ENCODE data around the gene SAA1.
"Not testable (repeated sequence)": the region's sequence is repeated elsewhere in the genome, so short reads cannot be mapped to it uniquely, and the experiment has no call there.

Gene SAA1

DNA sequence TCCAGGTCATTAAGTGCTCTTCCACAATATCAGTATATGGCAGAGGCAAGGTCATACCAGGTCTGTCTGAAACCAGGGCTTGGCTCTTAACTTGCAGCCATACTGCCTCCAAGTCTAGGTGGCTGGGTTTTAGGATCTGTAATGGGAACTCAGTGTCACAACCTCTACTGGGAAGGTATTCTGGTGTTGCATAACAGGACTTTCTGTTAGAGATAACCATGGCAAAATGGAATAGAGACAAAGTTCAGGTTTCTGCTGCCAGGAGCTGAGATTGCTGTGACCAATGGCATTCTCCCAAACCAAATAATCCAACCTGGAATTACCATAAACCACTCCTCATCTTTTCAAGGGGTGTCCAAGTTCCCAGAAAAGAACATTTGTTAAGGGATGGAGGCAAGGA lies 6.8 kb upstream of the SAA1 start:
- DNase-seq (ENCODE audit: low read depth in 2 of 2, low spot score in 1 of 2), result no peak

DNA sequence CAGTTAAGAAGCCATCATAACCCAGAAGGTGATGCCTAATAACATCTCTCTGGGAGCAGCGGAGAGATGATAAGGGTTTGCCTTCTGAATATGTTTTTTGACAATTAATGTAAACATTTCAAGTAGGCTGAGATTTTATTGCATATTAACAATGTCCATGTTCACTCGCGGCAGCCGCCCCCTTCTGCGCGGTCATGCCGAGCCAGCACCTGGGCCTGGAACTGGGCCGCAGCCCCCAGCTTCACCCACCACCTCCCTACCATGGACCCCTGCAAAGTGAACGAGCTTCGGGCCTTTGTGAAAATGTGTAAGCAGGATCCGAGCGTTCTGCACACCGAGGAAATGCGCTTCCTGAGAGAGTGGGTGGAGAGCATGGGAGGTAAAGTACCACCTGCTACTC lies 4.3 kb upstream of the SAA1 start:
- no peak for DNase-seq (ENCODE audit: low read depth in 2 of 2, low spot score in 1 of 2)

DNA sequence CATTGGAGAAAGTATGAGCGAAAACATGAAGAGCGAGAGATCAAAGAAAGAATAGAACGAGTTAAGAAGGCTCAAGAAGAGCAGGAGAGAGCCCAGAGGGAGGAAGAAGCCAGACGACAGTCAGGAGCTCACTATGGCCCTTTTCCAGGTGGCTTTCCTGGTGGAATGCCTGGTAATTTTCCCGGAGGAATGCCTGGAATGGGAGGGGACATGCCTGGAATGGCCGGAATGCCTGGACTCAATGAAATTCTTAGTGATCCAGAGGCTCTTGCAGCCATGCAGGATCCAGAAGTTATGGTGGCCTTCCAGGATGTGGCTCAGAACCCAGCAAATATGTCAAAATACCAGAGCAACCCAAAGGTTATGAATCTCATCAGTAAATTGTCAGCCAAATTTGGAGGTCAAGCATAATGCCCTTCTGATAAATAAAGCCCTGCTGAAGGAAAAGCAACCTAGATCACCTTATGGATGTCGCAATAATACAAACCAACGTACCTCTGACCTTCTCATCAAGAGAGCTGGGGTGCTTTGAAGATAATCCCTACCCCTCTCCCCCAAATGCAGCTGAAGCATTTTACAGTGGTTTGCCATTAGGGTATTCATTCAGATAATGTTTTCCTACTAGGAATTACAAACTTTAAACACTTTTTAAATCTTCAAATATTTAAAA lies 3.2 kb upstream of the SAA1 start:
- not testable (repeated sequence) for DNase-seq (ENCODE audit: low read depth in 2 of 2, low spot score in 1 of 2)

DNA sequence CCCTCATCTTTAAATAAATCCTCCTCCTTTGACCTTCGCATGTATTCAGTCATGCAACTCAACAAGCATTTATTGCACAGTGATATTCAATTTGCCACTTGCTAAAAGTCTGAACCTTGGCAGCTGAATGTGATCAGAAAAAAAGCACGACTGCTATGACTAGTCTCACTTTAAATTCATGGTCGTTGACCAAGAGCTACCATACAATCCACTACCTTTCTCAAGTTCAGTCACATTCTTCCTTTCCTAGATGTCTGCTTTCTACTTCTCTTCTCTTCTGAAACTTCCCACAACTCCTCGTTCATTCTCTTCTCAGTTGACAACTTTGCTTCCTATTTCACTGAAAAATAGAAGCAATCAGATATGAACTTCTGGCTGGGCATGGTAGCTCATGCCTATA lies 2.0 kb upstream of the SAA1 start:
- DNase-seq (ENCODE audit: low read depth in 2 of 2, low spot score in 1 of 2), result no peak

DNA sequence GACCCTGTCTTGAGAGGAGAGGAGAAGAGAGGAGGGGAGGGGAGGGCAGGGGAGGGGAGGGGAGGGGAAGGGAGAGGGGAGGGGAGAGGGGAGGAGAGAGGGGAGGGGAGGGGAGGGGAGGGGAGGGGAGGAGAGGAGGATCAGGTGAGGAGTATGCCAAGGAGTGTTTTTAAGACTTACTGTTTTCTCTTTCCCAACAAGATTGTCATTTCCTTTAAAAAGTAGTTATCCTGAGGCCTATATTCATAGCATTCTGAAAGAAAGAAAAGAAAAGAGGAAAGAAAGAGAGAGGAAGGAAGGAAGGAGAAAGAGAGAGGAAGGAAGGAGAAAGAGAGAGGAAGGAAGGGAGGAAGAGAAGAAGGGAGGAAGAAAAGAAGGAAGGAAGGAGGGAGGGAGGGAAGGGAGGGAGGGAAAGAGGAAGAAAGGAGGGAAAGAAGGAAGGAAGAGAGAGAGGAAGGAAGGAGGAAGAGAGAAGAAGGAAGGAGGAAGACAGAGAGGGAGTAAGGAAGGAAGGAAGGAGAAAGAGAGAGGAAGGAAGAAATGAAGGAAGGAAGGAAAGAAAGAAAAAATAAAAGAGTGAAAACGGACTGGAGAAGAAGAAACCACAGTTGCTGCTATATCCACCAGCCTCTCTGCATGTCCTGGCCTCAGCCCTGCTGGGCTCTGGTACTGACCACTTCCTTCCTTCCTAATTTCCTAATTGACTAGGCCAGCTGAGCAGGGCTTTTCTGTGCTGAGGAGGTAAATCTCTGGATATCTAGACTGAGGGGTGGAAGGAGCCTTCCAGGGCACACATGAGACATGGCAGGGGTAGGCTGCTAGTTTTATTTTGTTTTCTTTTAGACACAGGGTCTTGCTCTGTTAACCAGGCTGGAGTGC lies 1.1 kb upstream of the SAA1 start:
- DNase-seq (ENCODE audit: low read depth in 2 of 2, low spot score in 1 of 2), result no peak

DNA sequence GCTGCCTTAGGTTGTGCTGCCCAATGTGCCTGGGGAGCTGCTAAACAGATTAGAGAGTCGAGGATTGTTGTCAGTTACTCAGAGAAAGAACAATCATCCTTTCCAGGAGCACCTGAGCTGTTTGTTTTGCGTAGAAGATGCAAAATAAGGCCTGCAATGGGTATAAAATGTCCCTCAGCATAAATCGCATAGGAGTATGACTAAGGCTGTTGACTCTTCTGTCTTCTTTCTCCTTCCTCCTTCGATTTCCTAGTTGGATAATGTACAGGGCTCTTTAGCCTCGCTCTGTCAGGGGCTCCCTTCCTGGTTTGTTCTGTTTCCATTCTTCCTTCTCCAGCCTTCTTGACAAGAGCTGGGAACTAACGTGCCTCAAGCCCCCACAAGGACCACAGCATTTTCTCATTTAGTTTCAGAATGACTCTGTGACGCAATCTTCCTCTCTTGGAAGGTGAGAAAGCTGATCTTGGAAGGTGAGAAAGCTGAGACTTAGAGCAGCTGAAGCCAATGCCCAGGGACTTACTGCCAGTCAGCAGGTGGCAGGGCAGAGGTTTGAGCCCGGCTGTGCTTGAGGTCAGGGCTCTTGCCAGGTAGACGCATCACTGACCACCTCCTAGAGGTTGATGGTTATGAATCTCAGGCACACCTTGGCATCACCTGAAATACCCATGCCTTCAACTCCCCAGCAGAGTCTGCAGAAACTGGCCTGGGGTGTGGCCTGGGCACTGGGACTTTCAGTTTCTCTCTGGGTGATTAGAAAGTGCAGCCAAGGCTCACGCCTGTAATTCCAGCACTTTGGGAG lies 1.5 kb downstream of the SAA1 start:
- DNase-seq (ENCODE audit: low read depth in 2 of 2, low spot score in 1 of 2), result not testable (repeated sequence)

DNA sequence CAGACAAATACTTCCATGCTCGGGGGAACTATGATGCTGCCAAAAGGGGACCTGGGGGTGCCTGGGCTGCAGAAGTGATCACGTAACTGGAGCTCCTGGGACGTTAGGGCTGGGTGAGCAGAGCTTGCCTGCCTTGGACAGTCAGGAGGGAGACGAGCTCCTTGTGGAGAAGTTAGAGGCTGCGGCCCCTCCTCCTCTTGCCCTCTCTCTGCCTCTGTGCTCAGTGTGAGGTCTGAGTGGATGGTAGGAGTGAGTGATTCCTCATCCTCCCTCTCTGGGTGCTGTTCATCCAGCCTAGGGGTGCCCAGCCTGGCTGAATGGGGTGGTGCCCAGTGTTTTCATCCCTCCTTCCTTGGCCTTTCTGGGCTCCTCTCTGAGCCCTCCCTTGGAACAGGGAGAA lies 3.2 kb downstream of the SAA1 start:
- not testable (repeated sequence) for DNase-seq (ENCODE audit: low read depth in 2 of 2, low spot score in 1 of 2)

DNA sequence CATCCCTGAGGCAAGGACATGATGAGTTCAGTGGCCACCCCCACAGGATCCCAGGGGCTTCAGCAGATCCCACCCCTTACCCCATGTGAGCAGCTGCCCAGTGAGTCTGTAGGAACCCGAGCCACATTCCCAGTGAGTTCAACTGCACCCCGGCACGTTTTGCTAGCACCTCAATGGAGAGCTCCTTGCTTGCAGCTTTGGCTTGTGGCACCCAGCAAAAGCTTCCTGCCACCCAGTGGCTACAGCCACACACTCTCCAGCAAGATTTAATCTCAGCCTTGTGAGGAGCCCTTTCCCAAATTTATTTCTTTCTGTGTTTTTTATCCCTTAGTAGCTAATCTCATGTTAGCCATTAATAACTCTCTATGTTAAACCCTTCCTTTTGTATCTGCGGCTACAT lies 4.0 kb downstream of the SAA1 start:
- no peak for DNase-seq (ENCODE audit: low read depth in 2 of 2, low spot score in 1 of 2)

DNA sequence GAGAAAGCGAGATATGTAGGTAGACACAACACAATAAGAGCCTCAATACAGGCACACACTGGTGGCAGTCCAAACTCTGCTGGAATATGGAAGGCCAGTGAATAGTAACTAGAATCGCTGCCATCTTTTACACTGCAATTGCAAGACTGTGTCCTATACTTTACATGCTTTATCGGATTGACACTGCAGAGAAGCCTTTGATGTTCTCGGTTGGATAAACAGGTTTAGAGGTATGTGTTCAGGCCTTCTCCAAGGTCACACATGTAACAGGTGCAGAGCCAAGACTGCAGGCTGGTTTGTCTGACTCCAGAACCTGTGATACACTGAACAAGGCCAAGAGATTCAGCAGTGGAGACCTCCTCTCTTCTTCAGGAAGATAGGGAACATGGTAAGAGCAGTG lies 5.1 kb downstream of the SAA1 start:
- no peak for DNase-seq (ENCODE audit: low read depth in 2 of 2, low spot score in 1 of 2)

DNA sequence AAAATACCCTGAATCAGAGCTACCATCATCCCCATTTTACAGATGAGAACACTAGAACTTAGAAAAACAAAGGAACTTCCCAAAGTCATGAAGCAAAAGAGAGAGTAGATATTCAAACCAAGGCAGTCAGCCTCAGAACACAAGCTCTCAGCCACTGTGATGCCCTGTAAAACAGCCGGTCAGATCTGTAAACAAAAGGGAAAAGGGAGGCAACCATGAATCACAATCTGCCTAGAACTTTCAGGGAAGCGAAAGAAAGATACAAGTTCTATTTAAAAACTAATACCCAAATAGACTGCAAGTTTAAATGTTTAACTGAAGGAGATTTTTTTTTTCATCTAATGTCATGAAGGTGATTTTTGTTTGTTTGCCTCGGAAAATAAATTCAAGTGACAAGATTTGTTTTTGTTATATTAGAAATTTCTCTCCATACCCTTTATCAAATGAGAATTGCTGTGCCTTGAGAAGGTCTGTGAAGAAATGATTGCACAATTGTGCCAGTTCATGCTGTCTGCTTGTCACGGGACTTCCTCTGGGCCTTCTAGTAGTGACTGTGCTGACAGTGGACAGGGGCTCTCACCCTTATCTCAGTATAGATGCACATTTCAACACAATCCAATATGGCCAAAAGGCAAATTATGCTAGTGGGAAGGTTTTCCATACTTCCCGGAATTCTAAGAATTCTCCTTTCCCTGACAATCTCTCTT lies 11.7 kb downstream of the SAA1 start:
- DNase-seq (ENCODE audit: low read depth in 2 of 2, low spot score in 1 of 2), result no peak

DNA sequence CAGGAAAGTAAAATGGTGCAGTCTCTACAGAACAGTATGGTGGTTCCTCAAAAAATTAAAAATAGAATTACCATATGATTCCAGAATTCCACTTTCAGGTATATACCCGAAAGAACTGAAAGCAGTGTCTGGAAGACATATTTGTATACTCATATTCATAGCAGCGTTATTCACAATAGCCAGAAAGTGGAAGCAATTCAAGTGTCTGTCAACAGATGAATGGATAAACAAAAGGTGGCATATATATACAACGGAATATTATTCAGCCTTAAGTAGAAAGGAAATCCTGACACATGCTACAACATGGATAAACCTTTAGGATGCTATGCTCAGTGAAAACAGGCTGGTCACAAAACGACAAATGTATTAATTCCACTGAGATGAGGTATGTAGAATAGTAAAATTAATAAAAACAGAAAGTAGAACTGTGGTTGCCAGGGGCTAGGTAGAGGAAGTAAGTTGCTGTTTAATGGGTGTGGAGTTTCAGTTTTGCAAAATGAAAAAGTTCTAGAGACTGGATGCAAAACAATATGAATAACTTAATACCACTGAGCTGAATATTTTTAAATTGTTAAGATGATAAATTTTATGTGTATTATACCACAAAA lies 14.5 kb downstream of the SAA1 start:
- no peak for DNase-seq (ENCODE audit: low read depth in 2 of 2, low spot score in 1 of 2)

DNA sequence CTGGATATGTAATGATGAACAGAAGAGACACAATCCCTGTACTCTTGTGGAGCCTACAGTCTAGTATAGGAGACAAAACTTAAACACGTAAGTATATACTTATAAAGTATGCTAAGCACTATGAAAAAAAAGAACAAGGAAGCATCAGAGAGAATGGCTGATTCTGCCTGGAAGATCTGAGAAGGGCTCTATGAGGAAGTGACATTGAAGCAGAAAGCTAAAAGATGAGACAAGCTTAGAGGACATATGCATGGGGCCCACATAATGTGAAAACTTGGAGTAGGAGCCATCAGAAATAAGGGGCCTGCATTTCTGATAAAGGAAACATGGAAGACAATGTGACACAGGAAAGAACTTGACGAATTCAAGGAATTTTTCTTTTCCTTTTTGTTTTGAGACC lies 16.6 kb downstream of the SAA1 start:
- DNase-seq (ENCODE audit: low read depth in 2 of 2, low spot score in 1 of 2), result no peak

DNA sequence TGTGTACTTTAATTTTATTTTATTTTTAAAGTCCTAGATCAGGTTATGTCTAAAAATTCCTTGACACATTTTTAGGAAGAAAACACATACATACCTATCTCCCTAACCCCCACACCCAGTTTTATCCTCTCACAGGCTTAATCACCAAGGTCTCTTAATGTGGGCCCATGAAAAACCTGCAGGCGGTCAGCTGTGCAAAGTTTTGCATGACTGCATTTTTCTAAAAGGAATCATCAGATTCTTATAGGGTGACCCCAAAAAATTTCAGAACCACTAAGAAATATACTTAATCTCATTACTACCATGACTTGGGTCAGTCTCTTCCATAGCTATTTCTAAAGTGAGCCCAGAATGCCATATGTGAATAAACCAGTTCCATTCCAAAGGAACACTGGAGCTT lies 19.8 kb downstream of the SAA1 start:
- DNase-seq (ENCODE audit: low read depth in 2 of 2, low spot score in 1 of 2), result no peak

DNA sequence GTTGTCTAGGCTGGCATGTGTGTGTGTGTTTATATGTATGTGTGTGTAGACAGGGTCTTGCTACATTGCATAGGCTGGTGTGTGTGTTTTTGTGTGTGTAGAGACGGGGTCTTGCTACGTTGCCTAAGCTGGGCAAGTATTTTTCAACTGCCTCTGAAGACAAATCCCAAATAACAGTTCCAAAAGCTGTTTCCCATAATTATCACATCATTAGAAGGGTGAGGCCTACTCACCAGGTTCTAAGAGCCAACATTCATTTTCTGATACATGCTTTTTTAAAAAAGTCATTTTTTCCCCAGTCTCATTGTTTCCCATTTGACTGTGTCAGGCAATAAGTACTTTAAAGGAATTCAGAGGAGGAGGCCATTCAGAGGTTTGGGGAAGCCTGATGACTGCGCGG lies 22.8 kb downstream of the SAA1 start:
- DNase-seq (ENCODE audit: low read depth in 2 of 2, low spot score in 1 of 2), result no peak

DNA sequence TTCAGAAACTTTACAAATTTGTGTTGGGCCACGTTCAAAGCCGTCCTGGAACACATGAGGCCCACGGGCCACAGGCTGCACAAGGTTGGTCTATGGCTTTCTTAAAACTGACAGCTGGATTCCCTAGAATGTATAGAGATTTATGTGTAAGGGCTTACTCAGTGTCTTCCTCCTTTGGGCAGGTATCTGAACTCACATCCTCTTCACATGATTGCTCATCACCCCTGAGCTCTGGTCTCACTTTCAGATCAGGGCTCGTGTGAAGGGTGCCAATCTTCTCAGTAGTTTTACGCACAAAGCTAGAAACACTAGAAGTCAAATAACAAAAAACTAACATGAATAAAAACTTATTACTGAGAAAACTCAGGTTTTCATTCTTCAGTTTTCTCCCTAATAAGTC lies 28.8 kb downstream of the SAA1 start:
- DNase-seq (ENCODE audit: low read depth in 2 of 2, low spot score in 1 of 2), result no peak

DNA sequence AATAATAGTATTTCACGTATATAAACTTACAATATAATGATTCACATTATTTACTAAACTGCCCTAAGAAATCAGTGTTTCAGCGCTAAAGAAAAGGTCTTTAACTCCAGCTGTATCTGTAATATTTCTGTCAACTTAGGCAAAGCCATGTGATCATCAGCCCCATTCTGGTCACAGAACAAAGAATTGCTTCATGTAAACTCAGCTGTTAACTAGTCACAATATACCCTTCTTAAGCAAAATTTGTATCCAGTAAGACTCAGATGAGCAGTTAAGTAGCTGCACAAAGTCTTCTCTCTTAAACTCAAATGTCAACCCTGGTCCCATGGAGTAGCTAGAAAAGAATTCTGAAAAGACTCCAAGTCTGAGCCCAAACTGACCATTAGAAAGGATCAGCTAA lies 29.3 kb downstream of the SAA1 start:
- DNase-seq (ENCODE audit: low read depth in 2 of 2, low spot score in 1 of 2), result no peak

DNA sequence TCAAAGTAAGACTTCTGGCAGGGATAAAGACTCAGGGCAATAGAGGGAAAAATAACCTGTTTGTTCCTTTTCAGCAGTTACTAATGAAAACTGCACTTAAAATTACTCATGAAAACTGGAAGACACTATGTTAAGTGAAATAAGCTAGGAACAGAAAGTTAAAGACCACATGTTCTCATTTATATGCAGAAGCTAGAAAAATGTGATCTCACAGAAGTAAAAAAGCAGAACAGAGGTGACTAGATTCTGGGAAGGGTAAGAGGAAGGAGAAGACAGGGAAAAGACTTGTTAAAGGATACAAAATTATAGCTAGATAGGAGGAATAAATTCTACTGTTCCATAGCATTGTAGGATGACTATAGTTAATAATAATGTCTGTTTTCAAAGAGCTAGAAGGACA lies 33.7 kb downstream of the SAA1 start:
- DNase-seq (ENCODE audit: low read depth in 2 of 2, low spot score in 1 of 2), result no peak

DNA sequence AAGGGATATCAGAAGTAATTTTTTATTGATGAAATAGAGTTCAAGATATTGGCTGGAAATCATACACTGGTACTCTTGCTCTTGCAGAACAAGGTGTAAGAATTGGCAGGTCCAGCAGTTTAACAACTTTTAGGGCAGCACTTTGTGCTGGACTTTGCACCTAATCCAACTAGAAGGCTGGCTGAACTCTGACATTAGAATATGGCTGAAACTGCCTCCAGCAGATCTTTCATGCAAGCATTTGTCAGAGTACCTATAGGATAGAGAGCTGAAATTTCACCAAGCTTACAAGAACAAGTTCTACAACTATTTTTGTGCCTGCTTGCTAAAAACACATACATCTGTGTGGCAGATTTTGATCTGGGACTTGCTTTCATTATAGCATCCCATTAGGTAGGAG lies 38.7 kb downstream of the SAA1 start:
- no peak for DNase-seq (ENCODE audit: low read depth in 2 of 2, low spot score in 1 of 2)

DNA sequence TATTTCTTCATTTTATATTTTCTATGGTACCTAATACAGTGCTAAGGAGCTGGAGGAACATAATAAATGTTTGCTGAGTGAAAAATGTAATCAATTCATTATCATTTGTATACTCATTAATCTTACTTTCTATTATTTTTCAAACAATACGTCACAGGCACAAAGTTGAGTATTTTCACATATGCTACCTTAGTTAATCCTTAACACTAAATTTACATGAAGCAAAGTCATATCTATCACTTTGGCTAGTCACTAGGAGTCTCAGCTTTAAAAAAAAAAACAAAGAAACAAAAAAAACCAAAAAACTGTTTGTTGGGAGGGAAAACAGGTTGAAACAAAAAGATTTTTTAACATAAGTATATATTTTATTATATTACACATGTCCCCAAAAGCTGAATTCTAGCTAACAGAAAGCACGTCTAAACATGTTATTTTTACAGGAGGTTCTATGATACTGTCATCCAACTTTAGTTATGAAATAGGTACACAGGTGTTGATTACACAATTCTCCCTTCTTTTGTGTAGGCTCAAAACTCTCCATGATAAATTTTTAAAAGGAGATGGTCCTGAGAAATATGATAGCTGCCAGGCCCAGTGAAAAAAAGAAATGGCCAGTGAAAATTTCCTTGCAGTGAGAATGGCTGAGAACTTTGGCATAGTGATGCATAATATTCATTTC lies 41.5 kb downstream of the SAA1 start:
- DNase-seq (ENCODE audit: low read depth in 2 of 2, low spot score in 1 of 2), result no peak

DNA sequence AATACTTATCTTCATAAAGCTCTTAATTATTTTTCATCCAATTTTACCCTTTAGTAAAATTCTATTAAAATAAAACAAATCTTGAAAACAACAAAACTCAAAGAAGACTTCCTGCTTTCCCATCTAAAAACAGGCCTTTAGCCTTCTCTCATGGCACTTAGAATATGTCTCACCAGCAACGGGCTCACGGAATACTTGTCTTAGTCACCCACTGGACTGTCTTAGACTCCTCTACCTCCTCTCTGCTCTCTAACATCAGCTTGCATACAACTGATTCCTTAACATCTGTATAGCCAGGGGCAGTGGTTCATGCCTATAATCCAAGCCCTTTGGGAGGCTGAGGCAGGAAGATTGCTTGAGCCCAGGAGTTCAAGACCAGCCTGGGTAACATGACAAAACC lies 42.2 kb downstream of the SAA1 start:
- DNase-seq (ENCODE audit: low read depth in 2 of 2, low spot score in 1 of 2), result no peak
